GM21723 (cell line): ENCODE data around the gene CDIP1.

ENCODE experiments used
- ATAC-seq: cut with Tn5 transposase; IDR thresholded peaks from one replicate; pipeline ENCODE4 v1.9.1; 2021; ENCODE audit warnings: mild to moderate bottlenecking, moderate library complexity; ENCODE audit not compliant: unreplicated experiment

The CDIP1 gene

GRCh38 chr16:4539716-4540284 is 1.2 kb upstream of the CDIP1 start:
- ATAC-seq, result no peak

GRCh38 chr16:4537376-4538343 is 913 bp downstream of the CDIP1 start:
- ATAC-seq, result peak; percentile 31

GRCh38 chr16:4536391-4537106 is 2.0 kb downstream of the CDIP1 start:
- no peak for ATAC-seq

GRCh38 chr16:4535627-4536108 is 2.9 kb downstream of the CDIP1 start:
- ATAC-seq, result no peak

- no peak for ATAC-seq
Measured at GRCh38 chr16:4534151-4534790, 4.3 kb downstream of the CDIP1 start.

DNA sequence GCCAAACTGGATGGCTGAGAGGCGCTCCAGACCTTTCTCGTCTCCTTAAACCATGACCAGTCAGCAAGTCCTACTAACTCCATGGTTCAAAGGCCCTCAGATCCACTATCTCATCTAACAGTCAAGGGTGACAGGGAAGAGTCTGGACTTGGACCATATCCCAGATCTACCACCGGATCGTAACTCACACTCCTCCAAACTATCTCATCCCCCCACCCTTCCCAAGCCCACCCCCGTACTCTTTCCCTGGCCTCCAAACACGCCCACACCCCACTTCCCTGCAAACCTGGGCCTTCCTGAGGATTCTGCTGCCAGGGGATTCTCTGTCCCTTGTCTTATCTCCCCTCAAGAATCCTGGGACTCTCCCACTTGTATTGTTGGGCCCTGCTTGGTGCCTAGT is 5.1 kb downstream of the CDIP1 start:
- no peak for ATAC-seq

DNA sequence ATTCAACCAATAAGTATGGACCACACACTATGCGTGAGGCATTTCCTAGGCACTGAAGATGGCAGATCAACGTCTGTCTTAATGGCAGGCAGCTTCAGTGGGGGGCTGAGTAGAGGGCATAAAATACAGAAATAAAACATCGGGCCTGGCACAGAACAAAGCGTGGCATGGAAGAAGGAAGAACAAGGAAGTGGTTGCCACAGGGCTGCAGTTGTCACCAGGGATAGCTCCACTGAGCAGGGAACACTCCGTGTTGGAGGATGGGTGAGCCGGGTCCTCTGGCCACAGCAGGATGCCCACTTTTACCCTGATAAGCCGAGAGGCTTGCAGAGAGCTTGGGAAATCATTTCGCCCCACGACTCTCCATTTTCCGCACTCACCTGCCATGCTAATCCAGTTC is 6.3 kb downstream of the CDIP1 start:
- ATAC-seq, result no peak

DNA sequence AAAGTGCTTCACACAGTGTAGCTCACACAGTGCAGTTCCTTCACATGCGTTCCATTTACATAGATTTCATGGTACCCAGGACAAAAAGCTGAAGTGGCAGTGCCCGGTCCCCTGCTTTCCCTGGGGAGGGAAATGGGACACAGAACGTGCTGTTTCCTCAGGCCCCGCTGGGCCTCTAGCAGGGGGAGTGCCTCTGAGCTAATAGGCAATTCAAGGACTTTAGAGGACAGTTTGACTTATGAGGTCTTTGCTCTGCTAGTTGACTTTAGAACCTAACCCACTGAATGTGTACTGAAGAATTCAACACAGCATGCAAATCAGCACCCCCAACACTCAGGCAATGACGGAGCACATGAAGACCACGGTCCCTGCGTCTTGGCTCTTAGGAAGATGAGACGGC is 6.8 kb downstream of the CDIP1 start:
- ATAC-seq, result no peak

GRCh38 chr16:4529085-4530060 is 9.2 kb downstream of the CDIP1 start:
- no peak for ATAC-seq

GRCh38 chr16:4525634-4526277 is 12.8 kb downstream of the CDIP1 start:
- ATAC-seq, result no peak

DNA sequence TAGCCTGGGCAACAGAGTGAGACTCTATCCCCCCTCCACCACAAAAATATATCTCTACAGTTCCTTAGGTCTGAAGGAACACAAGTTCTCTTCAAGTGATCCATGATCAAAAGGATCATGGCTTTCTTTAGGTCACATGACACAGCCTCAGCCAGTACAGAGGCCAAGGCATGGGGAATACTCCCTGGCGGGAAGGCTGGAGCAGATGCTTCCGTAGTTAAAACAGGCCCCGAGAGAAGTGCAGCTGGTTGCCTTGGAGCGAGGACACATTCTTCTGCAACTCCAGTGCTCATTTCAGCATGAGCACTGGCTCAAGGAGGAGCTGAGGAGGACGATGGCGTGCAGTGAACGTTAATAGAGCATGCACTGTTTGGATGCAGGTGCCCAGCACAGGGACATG is 13.5 kb downstream of the CDIP1 start:
- no peak for ATAC-seq

DNA sequence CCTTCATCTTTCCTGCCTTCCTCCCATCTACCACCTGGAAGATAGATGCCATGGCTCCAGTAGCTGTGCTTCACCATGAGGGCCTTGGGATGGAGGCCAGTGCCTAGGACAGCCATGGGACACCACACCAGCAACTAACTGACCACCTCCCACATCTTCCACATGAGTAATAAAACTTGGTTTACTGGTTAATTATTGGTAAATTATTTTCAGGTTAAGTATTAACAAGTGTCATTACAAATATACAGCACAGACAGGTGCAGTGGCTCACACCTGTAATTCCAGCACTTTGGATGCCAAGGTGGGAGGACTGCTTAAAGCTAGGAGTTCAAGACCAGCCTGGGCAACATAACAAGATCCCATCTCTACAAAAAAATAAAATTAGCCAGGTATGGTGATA is 14.0 kb downstream of the CDIP1 start:
- no peak for ATAC-seq

GRCh38 chr16:4523686-4524085 is 14.9 kb downstream of the CDIP1 start:
- ATAC-seq, result no peak

GRCh38 chr16:4522051-4522581 is 16.5 kb downstream of the CDIP1 start:
- ATAC-seq, result no peak

DNA sequence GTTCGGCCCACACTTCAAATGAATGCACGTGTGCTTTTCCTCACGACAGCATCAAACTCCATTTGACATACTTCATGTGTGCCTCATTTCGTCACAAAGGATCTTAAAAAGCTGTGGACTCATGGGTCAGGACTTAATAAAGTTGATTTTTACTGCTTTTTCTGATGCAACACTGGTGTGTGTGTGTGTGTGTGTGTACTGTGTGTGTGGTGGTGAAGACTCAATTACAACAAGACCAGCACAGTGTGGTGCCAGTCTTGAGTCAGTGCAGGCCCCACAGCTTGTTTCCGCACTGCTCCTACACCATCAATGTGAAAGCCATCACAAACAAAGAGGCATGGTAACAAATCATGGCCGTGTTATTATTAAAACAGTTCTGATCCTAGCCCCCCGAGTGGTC is 17.7 kb downstream of the CDIP1 start:
- no peak for ATAC-seq

GRCh38 chr16:4519274-4520058 is 19.1 kb downstream of the CDIP1 start:
- ATAC-seq, result no peak

- ATAC-seq, result no peak
Measured at GRCh38 chr16:4517812-4518680, 20.5 kb downstream of the CDIP1 start.
